IMR-90 (cell line): ENCODE data around the gene SNAPC4. TPM values are rescaled to one million over a fixed set of nuclear protein-coding genes. Genes with fewer than 3 reads are reported as not detected.

Experiments used
- ATAC-seq: fragments of 200-7000 bp; cut with Tn5 transposase; 2 replicates; pipeline ENCODE4 v1.9.1; 2020; ENCODE audit warnings: low read depth, mild to moderate bottlenecking, moderate library complexity
- BruUV-seq: library from RNA; stranded (reverse); fragments of 400-500 nt; replicated peaks from 2 replicates; lab custom pipeline; 2021; lab: Mats Ljungman, UMichigan
- CTCF ChIA-PET: fragments of 300-600 bp; formaldehyde crosslinking; extraction: SDS; loops from one replicate; lab custom pipeline; 2021; ENCODE audit warnings: antibody characterized with exemption; lab: Yijun Ruan, JAX
- POLR2A ChIA-PET: fragments of 300-600 bp; sonication (Branson Sonifier 250); formaldehyde crosslinking; loops from one replicate; lab custom pipeline; 2022; ENCODE audit warnings: antibody characterized with exemption; ENCODE audit not compliant: unreplicated experiment; lab: Charles Lee
- DNase-seq: peaks from one replicate; pipeline ENCODE4 v3.0.0; 2013
- H2AFZ ChIP-seq: replicated peaks from 2 replicates; pipeline ENCODE3; 2013; ENCODE audit warnings: low read length, mild to moderate bottlenecking; ENCODE audit not compliant: poor library complexity
- H2AK5ac ChIP-seq: 2 replicates; pipeline ENCODE4 v1.6.1; 2013; ENCODE audit warnings: low read depth, low read length, inconsistent platforms
- H2AK9ac ChIP-seq: replicated peaks from 2 replicates; pipeline ENCODE3; 2013; ENCODE audit warnings: mild to moderate bottlenecking, low read depth, low read length, moderate library complexity; ENCODE audit not compliant: poor library complexity
- H2BK120ac ChIP-seq: 2 replicates; pipeline ENCODE4 v1.6.1; 2013; ENCODE audit warnings: low read depth, low read length, inconsistent platforms
- H2BK15ac ChIP-seq: 3 replicates; pipeline ENCODE4 v1.6.1; 2013; ENCODE audit warnings: low read depth, low read length, inconsistent platforms
- H2BK20ac ChIP-seq: 2 replicates; pipeline ENCODE4 v1.6.1; 2013; ENCODE audit warnings: low read depth, mild to moderate bottlenecking, inconsistent platforms, low read length, moderate library complexity
- H2BK5ac ChIP-seq: 2 replicates; pipeline ENCODE4 v1.6.1; 2013; ENCODE audit warnings: mild to moderate bottlenecking, low read depth, low read length, inconsistent platforms; ENCODE audit not compliant: poor library complexity, severe bottlenecking
- H3K14ac ChIP-seq: replicated peaks from 2 replicates; pipeline ENCODE4 v1.6.1; 2013; ENCODE audit warnings: low read depth, low read length, inconsistent platforms
- H3K18ac ChIP-seq: 2 replicates; pipeline ENCODE4 v1.6.1; 2013; ENCODE audit warnings: low read depth, low read length, control low read depth
- H3K23ac ChIP-seq: 2 replicates; pipeline ENCODE4 v1.6.1; 2013; ENCODE audit warnings: low read depth, low read length, inconsistent platforms
- H3K27ac ChIP-seq: 2 replicates; pipeline ENCODE4 v1.5.1; 2013; ENCODE audit warnings: mild to moderate bottlenecking, control low read depth, low read length; ENCODE audit not compliant: insufficient read depth
- H3K27me3 ChIP-seq: 2 replicates; pipeline ENCODE4 v1.6.1; 2013; ENCODE audit warnings: low read length; ENCODE audit not compliant: control insufficient read depth, insufficient read depth
- H3K36me3 ChIP-seq: 2 replicates; pipeline ENCODE4 v1.6.1; 2013; ENCODE audit warnings: low read length, mixed read lengths; ENCODE audit not compliant: control insufficient read depth, insufficient read depth
- H3K4ac ChIP-seq: 2 replicates; pipeline ENCODE4 v1.6.1; 2013; ENCODE audit warnings: low read depth, low read length, inconsistent platforms
- H3K4me1 ChIP-seq: 2 replicates; pipeline ENCODE4 v1.6.1; 2013; ENCODE audit warnings: low read length, mixed read lengths; ENCODE audit not compliant: control insufficient read depth, insufficient read depth
- H3K4me2 ChIP-seq: 2 replicates; pipeline ENCODE4 v1.6.1; 2013; ENCODE audit warnings: low read depth, mild to moderate bottlenecking, control low read depth, low read length, moderate library complexity
- H3K4me3 ChIP-seq: 2 replicates; pipeline ENCODE4 v1.5.1; 2013; ENCODE audit warnings: low read depth, mild to moderate bottlenecking, control low read depth, low read length, moderate library complexity; ENCODE audit not compliant: insufficient read depth
- H3K56ac ChIP-seq: 2 replicates; pipeline ENCODE4 v1.6.1; 2013; ENCODE audit warnings: low read length, inconsistent platforms; ENCODE audit not compliant: insufficient read depth; ENCODE audit errors: extremely low read depth
- H3K79me1 ChIP-seq, 2 experiments: 2 replicates each; pipeline ENCODE4 v1.6.1; 2013; ENCODE audit warnings: low read length in 2 of 2, inconsistent platforms in 1 of 2, low read depth in 1 of 2
- H3K9ac ChIP-seq: 2 replicates; pipeline ENCODE4 v1.6.1; 2013; ENCODE audit warnings: low read depth, low read length, control low read depth
- H3K9me1 ChIP-seq: 2 replicates; pipeline ENCODE4 v1.6.1; 2013; ENCODE audit warnings: low read length, inconsistent platforms; ENCODE audit not compliant: insufficient read depth
- H3K9me3 ChIP-seq: 2 replicates; pipeline ENCODE4 v1.6.1; 2013; ENCODE audit warnings: low read length; ENCODE audit not compliant: control insufficient read depth, insufficient read depth
- H4K20me1 ChIP-seq: 2 replicates; pipeline ENCODE4 v1.6.1; 2013; ENCODE audit warnings: low read length, inconsistent platforms; ENCODE audit not compliant: insufficient read depth
- H4K5ac ChIP-seq: 2 replicates; pipeline ENCODE4 v1.6.1; 2013; ENCODE audit warnings: mild to moderate bottlenecking, low read depth, low read length, control low read depth
- H4K8ac ChIP-seq, 2 experiments: 2 replicates each; pipeline ENCODE4 v1.6.1; 2013; ENCODE audit warnings: low read depth in 2 of 2, low read length in 2 of 2, control low read depth in 1 of 2, inconsistent platforms in 1 of 2
- H4K91ac ChIP-seq: 2 replicates; pipeline ENCODE4 v1.6.1; 2013; ENCODE audit warnings: low read depth, low read length, inconsistent platforms; ENCODE audit not compliant: insufficient read depth
- MAFK ChIP-seq: IDR thresholded peaks from 2 replicates; pipeline ENCODE4 v1.6.1; 2012; ENCODE audit warnings: low read depth, low read length, improper control_type of control experiment
- WGBS, 2 experiments: methylation state at CpG; one replicate each; pipeline versions ENCODE4 v1.1.5 to v1.1.7; 2013; ENCODE audit warnings: missing lambda C conversion rate in 2 of 2; ENCODE audit not compliant: insufficient read length in 1 of 2; ENCODE audit errors: extremely low coverage in 2 of 2; 5-methylcytosine and 5-hydroxymethylcytosine counted together
- dilution Hi-C: fragments of 300-500 bp; cut with HindIII; formaldehyde crosslinking; loops from one replicate; pipeline ENCODE4 v1.14.3; 2018; ENCODE audit warnings: low sequenced_read_pairs; ENCODE audit not compliant: unreplicated experiment
- in situ Hi-C: fragments of 300-500 bp; cut with MboI; formaldehyde crosslinking; loops from 3 replicates; pipeline ENCODE4 v1.14.3; 2019; ENCODE audit warnings: low sequenced_read_pairs, inconsistent platforms, mixed read lengths
- intact Hi-C: fragments of 100-400 bp; cut with micrococcal nuclease; formaldehyde crosslinking; loops from 2 replicates; pipeline ENCODE4 v1.10.0; 2022
- polyA plus RNA-seq, 3 experiments: library from polyadenylated mRNA; depleted of rRNA; stranded (reverse); fragments of >200 nt; gene quantifications; 2 replicates each; pipeline ENCODE4 v1.2.3, GENCODE V29; 2012; ENCODE audit warnings: low replicate concordance in 1 of 3
- total RNA-seq: library from RNA; depleted of rRNA; stranded (reverse); fragments of >200 nt; gene quantifications from 2 replicates; pipeline ENCODE4 v1.2.3, GENCODE V29; 2012

SNAPC4 gene
- total and polyA plus RNA-seq, 2 of the 4 experiments (the other 2 are of a cell fraction): 2.5 to 6.5 TPM

DNA sequence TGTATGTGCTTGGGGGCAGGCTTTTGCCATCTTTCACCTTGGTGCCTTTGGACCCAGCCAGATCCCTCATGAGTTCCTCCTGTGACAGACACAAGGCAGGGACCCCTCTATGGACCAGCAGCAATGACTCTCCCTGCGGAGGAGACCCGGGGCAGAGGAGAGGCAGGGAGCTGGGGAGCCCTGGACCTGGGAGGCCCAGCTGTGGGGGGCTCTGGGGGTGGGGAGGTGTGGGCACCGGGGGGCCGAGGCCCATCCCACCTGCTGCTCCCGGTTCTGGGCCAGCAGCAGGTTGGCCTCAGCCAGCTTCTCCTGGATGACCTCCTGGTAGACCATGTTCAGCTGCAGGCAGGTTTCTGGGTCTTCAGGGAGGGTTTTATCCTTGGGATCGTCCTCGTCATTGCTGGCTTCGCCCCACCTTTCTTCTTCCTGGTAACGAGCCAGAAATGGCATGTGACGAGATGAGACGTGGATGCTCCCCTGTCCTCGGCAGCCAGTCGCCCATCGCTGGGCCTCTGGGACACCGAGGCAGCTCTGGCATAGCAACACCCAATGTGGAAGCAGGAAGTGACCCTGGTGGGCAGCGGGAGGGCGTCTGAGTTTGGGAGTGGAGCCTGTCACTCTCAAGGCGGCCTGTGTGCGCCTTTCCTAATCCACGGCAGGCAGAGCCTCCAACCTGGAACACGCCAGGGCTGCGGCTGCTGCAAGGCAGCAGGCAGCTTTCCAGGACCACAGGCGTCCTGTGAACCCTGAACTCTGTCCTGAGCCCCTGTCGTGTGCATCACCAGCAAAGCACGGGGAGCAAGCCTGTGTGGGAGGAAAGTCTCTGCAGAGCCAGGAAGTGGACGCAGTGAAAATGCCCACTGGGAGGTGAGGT lies 4.4 kb downstream of the SNAPC4 start:
- no peak overlapping the region for H3K18ac ChIP-seq
- no peak overlapping the region for H4K5ac ChIP-seq
- CTCF ChIA-PET: no interaction called here
- H2AK9ac ChIP-seq: no peak overlapping the region
- ATAC-seq (no peak), DNase-seq (no peak)
- TF ChIP-seq MAFK: no peak
- no peak overlapping the region for H3K4ac ChIP-seq
- no peak overlapping the region for H2BK120ac ChIP-seq
- H3K4me2 ChIP-seq: no peak overlapping the region
- no peak overlapping the region for H2BK15ac ChIP-seq
- H3K9me3 ChIP-seq: no peaks in the 10 kb centered on the region
- dilution Hi-C loops (no loop called here), in situ Hi-C loops (no loop called here), intact Hi-C loops (no loop called here)
- H4K91ac ChIP-seq: no peak overlapping the region
- H3K14ac ChIP-seq: no peak overlapping the region
- H3K23ac ChIP-seq: no peak overlapping the region
- BruUV-seq: no TSS peak
- no peak overlapping the region for H3K9ac ChIP-seq
- H3K27ac ChIP-seq: no peak overlapping the region
- POLR2A ChIA-PET: no interaction called here
- no peak overlapping the region for H2BK5ac ChIP-seq
- 90% methylated on average over 20 of the region's 26 CpGs; no CpG with 5 or more reads in 1 of the 2 experiments for WGBS, 2 experiments
- H4K20me1 ChIP-seq: peaks cover 16% of the 10 kb centered on the region
- no peak overlapping the region for H2AFZ ChIP-seq
- H2BK20ac ChIP-seq: no peak overlapping the region
- no peak overlapping the region for H2AK5ac ChIP-seq
- peaks cover 20 to 37% of the 10 kb centered on the region in 2 experiments for H3K79me1 ChIP-seq
- H3K9me1 ChIP-seq: no peaks in the 10 kb centered on the region
- H3K36me3 ChIP-seq: peaks cover 59% of the 10 kb centered on the region
- H3K56ac ChIP-seq: no peak overlapping the region
- H4K8ac ChIP-seq: no peak overlapping the region
- H3K27me3 ChIP-seq: no peaks in the 10 kb centered on the region
- no peak overlapping the region for H3K4me3 ChIP-seq
- peaks cover 9% of the 10 kb centered on the region for H3K4me1 ChIP-seq
